A549 (cell line): ENCODE results near the gene C1orf105. TPM values are rescaled to one million over a fixed set of nuclear protein-coding genes. Genes with fewer than 3 reads are reported as not detected.
"Not testable (repeated sequence)": the region's sequence is repeated elsewhere in the genome, so short reads cannot be mapped to it uniquely, and the experiment has no call there.

Experiments
- ATAC-seq, 2 experiments: fragments of 200-7000 bp in 1 of 2; fragments of >200 bp in 1 of 2; cut with Nextera tagmentation in 1 of 2; cut with Tn5 transposase in 1 of 2; 3 replicates each; pipeline versions ENCODE4 v1.8.0 to v1.9.1; 2018 to 2020; ENCODE audit warnings: mild to moderate bottlenecking in 1 of 2, moderate library complexity in 1 of 2
- CTCF ChIA-PET: fragments of 300-600 bp; sonication (Branson Sonifier 250); formaldehyde crosslinking; extraction: SDS; loops from one replicate; lab custom pipeline; 2021; ENCODE audit warnings: antibody characterized with exemption, inconsistent platforms; lab: Yijun Ruan, JAX
- POLR2A ChIA-PET: fragments of 350-600 bp; formaldehyde crosslinking; extraction: SDS; loops from one replicate; lab custom pipeline; 2021; ENCODE audit warnings: antibody characterized with exemption, inconsistent platforms; lab: Yijun Ruan, JAX
- DNase-seq, 2 experiments: peaks; one replicate each; pipeline versions ENCODE4 v3.0.0 to v3.0.0-alpha.2; 2011 to 2016; ENCODE audit warnings: low read depth in 1 of 2, low spot score in 1 of 2
- FAIRE-seq: peaks from 2 replicates; lab custom pipeline; 2011; peaks lifted over from hg19 to GRCh38; lab: Jason Lieb, UNC
- H3K27ac ChIP-seq, 2 experiments: fragments of >200 bp; sonication (Bioruptor Twin); formaldehyde crosslinking; 3 replicates each; pipeline ENCODE4 v1.5.1; 2016 to 2017
- H3K4me1 ChIP-seq: fragments of >200 bp; sonication (Bioruptor Twin); formaldehyde crosslinking; 3 replicates; pipeline ENCODE4 v1.6.1; 2016
- H3K4me2 ChIP-seq: fragments of >200 bp; sonication (Bioruptor Twin); formaldehyde crosslinking; 3 replicates; pipeline ENCODE4 v1.6.1; 2016
- H3K4me3 ChIP-seq: fragments of >200 bp; sonication (Bioruptor Twin); formaldehyde crosslinking; 3 replicates; pipeline ENCODE4 v1.5.1; 2016
- H3K9me3 ChIP-seq: fragments of >200 bp; sonication (Bioruptor Twin); formaldehyde crosslinking; 3 replicates; pipeline ENCODE4 v1.6.1; 2016
- CBX8 ChIP-seq: fragments of 200-600 bp; sonication (generic); IDR thresholded peaks from 2 replicates; pipeline ENCODE4 v1.6.1; 2016
- EHMT2 ChIP-seq: fragments of 200-600 bp; sonication (generic); IDR thresholded peaks from 2 replicates; pipeline ENCODE4 v1.6.1; 2016; ENCODE audit warnings: antibody characterized with exemption, low read depth, mild to moderate bottlenecking, moderate library complexity
- FOSL2 ChIP-seq, 2 experiments: fragments of 450-650 bp in 1 of 2; fragments of >200 bp in 1 of 2; sonication (Bioruptor Twin) in 1 of 2; formaldehyde crosslinking; IDR thresholded peaks; 2 replicates each; pipeline versions ENCODE4 v1.5.0 to v1.6.1; 2016 to 2020; ENCODE audit warnings: mild to moderate bottlenecking in 1 of 2, moderate library complexity in 1 of 2
- HEYL ChIP-seq: fragments of 250-450 bp; sonication (Bioruptor Pico); IDR thresholded peaks from 2 replicates; pipeline ENCODE4 v1.8.0; 2021; ENCODE audit warnings: mild to moderate bottlenecking, moderate library complexity
- KDM1A ChIP-seq: fragments of 200-600 bp; sonication (generic); IDR thresholded peaks from 2 replicates; pipeline ENCODE4 v1.6.1; 2016; ENCODE audit warnings: low read depth, mild to moderate bottlenecking
- MAFK ChIP-seq: fragments of 450-650 bp; IDR thresholded peaks from 2 replicates; pipeline ENCODE4 v1.6.1; 2014; ENCODE audit not compliant: partially characterized antibody
- MYC ChIP-seq: IDR thresholded peaks from 2 replicates; pipeline ENCODE4 v1.6.1; 2012; ENCODE audit warnings: mild to moderate bottlenecking, inconsistent platforms, low read length, improper control_type of control experiment, borderline replicate concordance
- NR3C1 ChIP-seq: fragments of >200 bp; sonication (Bioruptor Twin); formaldehyde crosslinking; IDR thresholded peaks from 3 replicates; pipeline ENCODE4 v1.6.1; 2017
- POLR2A ChIP-seq: IDR thresholded peaks from 2 replicates; pipeline ENCODE4 v1.6.1; 2012; ENCODE audit warnings: mild to moderate bottlenecking, low read length
- POLR2AphosphoS2 ChIP-seq: conservative IDR thresholded peaks from 2 replicates; pipeline ENCODE4 v1.6.1; 2012; ENCODE audit warnings: low read length, improper control_type of control experiment, inconsistent platforms
- RFX5 ChIP-seq: fragments of 450-650 bp; IDR thresholded peaks from 2 replicates; pipeline ENCODE4 v1.7.1; 2014; ENCODE audit warnings: antibody characterized with exemption, mild to moderate bottlenecking, moderate library complexity
- SMC3 ChIP-seq: fragments of >200 bp; sonication (Bioruptor Twin); formaldehyde crosslinking; IDR thresholded peaks from 3 replicates; pipeline ENCODE4 v1.6.1; 2018; ENCODE audit warnings: inconsistent platforms
- ZFP36 ChIP-seq: fragments of 450-650 bp; IDR thresholded peaks from 2 replicates; pipeline ENCODE4 v1.6.1; 2014; ENCODE audit warnings: borderline replicate concordance; ENCODE audit not compliant: partially characterized antibody
- WGBS: methylation state at CpG from one replicate; pipeline ENCODE4 v1.1.6; 2017; ENCODE audit errors: missing lambda C conversion rate; 5-methylcytosine and 5-hydroxymethylcytosine counted together
- polyA minus RNA-seq: library from RNA; depleted of rRNA, polyadenylated mRNA; stranded (reverse); fragments of >200 nt; gene quantifications from 2 replicates; pipeline ENCODE4 v1.2.3, GENCODE V29; 2011; rRNA and poly(A)+ RNA removed
- polyA plus RNA-seq, 4 experiments: library from polyadenylated mRNA; depleted of rRNA in 3 of 4; stranded (reverse); fragments of >200 nt; fragmentation: RNase III in 1 of 4; extraction: RNeasy Plus Mini Kit Qiagen cat#74134 plus additional on column Dnase treatment in 1 of 4; gene quantifications; 2 replicates in 3 of 4; 3 replicates in 1 of 4; pipeline ENCODE4 v1.2.3, GENCODE V29; 2011 to 2017
- TF ChIP-seq, protein P1 (sequence below): fragments of 450-650 bp; IDR thresholded peaks from 2 replicates; pipeline ENCODE4 v1.6.1; 2014; ENCODE audit warnings: antibody characterized with exemption
- TF ChIP-seq, protein P2 (sequence below): IDR thresholded peaks from 2 replicates; pipeline ENCODE4 v1.6.1; 2012

The C1orf105 gene, protein sequence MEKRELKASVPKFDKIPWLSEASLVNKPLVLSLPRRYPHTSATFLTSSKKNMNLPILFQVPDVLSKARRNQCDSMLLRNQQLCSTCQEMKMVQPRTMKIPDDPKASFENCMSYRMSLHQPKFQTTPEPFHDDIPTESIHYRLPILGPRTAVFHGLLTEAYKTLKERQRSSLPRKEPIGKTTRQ
- polyA plus RNA-seq (2011; rRNA removed) (0.38 and 0.40 TPM in 2 replicates), polyA plus RNA-seq (2017; fragmentation: RNase III; extraction: RNeasy Plus Mini Kit Qiagen cat#74134 plus additional on column Dnase treatment) (not detected in 3 replicates), polyA minus RNA-seq (not detected in 2 replicates)
- polyA plus RNA-seq (2012; cell fraction: cytosol; rRNA removed), result not detected in 2 replicates
- not detected in 2 replicates for polyA plus RNA-seq (2012; cell fraction: nucleus; rRNA removed)

DNA sequence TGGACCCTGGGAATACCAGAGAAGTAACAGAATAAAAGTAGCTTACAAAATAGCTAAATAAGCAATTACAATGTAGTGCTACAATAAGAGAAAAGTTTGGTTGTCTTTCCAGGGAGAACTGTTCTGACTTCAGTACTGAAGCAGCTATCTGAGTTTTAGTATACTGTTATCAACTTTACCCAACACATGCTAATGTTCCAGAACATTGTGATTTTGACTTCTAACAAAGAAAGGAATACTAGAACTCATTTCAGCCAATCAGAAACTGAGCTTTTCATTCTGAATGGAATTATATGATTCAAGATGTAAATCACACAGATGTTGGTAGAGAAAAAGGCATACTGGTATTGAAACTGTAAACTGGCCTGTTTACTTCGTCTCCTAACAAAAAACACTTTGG, at the start of gene C1orf105:
Gene C1orf105, plus strand, starts transcription at position 301 of the 400 bp plus-strand sequence. CDS start 201 bp downstream, outside the sequence.
- TF ChIP-seq, protein P1, sequence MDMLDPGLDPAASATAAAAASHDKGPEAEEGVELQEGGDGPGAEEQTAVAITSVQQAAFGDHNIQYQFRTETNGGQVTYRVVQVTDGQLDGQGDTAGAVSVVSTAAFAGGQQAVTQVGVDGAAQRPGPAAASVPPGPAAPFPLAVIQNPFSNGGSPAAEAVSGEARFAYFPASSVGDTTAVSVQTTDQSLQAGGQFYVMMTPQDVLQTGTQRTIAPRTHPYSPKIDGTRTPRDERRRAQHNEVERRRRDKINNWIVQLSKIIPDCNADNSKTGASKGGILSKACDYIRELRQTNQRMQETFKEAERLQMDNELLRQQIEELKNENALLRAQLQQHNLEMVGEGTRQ, result no peak
- TF ChIP-seq MAFK (peak; percentile 48), POLR2AphosphoS2 (no peak), EHMT2 (no peak)
- H3K4me1 ChIP-seq, result 0 out of 3 replicates have a peak, but pooled peaks cover 5% of the 10 kb centered on the region
- POLR2A ChIA-PET, result no interaction called here
- ATAC-seq, result no peak
- no peak within 1 kb of the TSS for H3K27ac ChIP-seq
- no peak within 1 kb of the TSS for H3K4me3 ChIP-seq
- no peak within 1 kb of the TSS for H3K4me2 ChIP-seq
- no peak for FAIRE-seq
- CTCF ChIA-PET, result interaction anchor here (1.3 kb wide), 1 partner anchor 618 kb away, joined by 4 read pairs; no protein-coding TSS in a partner anchor
- WGBS, result 41% methylated on average over 1 of the region's 1 CpG
- no peak for DNase-seq
- H3K9me3 ChIP-seq, result no peaks in the 10 kb centered on the region

DNA sequence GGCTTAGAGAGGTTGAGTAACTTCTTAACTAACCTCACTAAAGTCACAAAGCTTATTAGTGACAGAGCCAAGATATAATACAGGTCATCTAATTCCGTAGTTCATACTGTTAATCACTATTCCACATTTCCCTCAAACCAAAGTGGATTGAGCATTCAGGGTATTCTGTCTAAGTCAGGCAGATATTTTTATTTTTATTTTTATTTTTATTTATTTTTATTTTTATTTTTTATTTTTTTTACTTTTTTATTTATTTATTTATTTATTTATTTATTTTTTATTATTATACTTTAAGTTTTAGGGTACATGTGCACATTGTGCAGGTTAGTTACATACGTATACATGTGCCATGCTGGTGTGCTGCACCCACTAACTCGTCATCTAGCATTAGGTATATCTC, 48.8 kb upstream of the C1orf105 start:
- CTCF ChIA-PET, POLR2A ChIA-PET, DNase-seq, ATAC-seq, H3K27ac ChIP-seq, FAIRE-seq, H3K4me1 ChIP-seq, H3K4me3 ChIP-seq, H3K4me2 ChIP-seq: not testable (repeated sequence)
- WGBS, result 97% methylated on average over 2 of the region's 3 CpGs
- peaks cover 17% of the 10 kb centered on the region; the same call in 1 of the 3 replicates for H3K9me3 ChIP-seq

DNA sequence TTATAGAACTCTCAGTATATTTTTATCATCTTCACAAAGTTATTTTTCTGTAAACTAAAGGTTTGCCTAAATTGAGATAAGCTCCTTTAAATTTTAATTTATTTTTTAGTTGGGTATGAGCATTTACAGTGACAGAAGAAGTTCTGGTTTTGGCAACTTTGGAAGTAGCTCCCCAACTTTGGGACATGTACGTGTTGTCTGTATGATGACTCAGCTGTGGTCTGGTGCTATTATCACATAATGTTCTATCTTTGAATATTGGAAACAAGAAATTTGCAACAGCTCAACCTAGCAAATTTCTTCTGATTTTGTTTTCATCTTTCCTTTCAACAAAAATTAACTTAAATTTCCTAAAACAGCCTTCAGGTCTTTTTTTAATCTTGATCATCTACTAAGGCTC, 46.6 kb upstream of the C1orf105 start:
- Histone ChIP-seq H3K4me2 (no peak overlapping the region), H3K4me1 (no peaks in the 10 kb centered on the region), H3K27ac (no peak overlapping the region), H3K9me3 (0 out of 3 replicates have a peak, but pooled peaks cover 2% of the 10 kb centered on the region), H3K4me3 (no peak overlapping the region)
- ATAC-seq (no peak), FAIRE-seq (no peak), DNase-seq (no peak)
- POLR2A ChIA-PET, result no interaction called here
- CTCF ChIA-PET, result interaction anchor here (0.8 kb wide), 1 partner anchor 51 kb away, joined by 3 read pairs; no protein-coding TSS in a partner anchor
- WGBS, result 74% methylated on average over 1 of the region's 1 CpG
- TF ChIP-seq ZFP36, result no peak
- no peak for TF ChIP-seq NR3C1
- TF ChIP-seq, protein P1, result no peak
- TF ChIP-seq CBX8, result no peak

DNA sequence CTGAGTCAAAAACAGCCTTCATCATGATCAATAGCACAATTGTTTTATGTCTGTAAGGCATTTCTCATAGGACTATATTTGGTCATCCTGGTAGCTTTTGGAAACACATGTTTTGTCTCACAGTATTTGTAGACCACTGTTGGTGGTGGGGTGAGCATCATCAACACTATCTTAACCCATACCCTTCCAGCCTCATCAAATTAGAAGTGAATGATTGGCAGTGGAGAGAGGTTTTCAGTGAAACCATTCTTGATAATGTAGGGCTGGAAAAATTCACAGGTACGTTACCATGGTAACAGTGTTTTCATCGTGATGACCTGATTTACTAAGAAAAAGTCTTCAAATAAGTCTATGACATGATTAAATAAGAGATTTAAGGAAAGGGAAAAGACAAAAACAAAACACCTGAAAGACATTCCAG, 45.3 kb upstream of the C1orf105 start:
- POLR2A ChIA-PET, result no interaction called here
- CTCF ChIA-PET, result interaction anchor here (1.4 kb wide), 1 partner anchor 23 kb away, joined by 4 read pairs; no protein-coding TSS in a partner anchor
- Histone ChIP-seq H3K4me2 (no peak overlapping the region), H3K9me3 (no peaks in the 10 kb centered on the region), H3K27ac (no peak overlapping the region), H3K4me1 (no peaks in the 10 kb centered on the region), H3K4me3 (no peak overlapping the region)
- DNase-seq, result no peak
- no peak for TF ChIP-seq CBX8
- no peak for ATAC-seq
- WGBS, result 92% methylated on average over 2 of the region's 2 CpGs
- no peak for FAIRE-seq

DNA sequence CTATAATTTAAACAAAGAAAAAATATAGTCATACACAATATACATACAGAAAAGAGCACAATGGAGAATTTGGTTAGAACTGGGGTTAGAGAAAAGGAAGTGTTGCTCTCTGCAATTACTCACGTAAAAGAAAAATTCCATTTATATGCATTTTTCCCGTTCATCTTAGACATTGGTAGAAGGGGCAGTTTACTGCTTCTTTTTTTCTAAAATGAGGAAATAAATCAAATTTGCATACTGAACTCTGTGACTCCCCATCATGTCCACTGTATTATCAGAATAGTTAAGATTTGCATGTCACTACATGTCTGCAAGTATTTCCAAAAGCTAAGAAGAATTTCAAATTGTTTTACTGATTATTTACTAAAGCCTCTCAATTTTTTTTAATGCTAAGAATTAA, 44.1 kb upstream of the C1orf105 start:
- ChIA-PET CTCF (interaction anchor here (0.7 to 1.4 kb wide), 3 partner anchors 10 to 22 kb away, joined by 3 to 4 read pairs (median 3); no protein-coding TSS in a partner anchor), POLR2A (no interaction called here)
- no peak for DNase-seq
- Histone ChIP-seq H3K4me2 (no peak overlapping the region), H3K4me3 (no peak overlapping the region), H3K4me1 (no peaks in the 10 kb centered on the region), H3K9me3 (no peaks in the 10 kb centered on the region), H3K27ac (no peak overlapping the region)
- ATAC-seq, result no peak
- FAIRE-seq, result no peak
- TF ChIP-seq, protein P2, sequence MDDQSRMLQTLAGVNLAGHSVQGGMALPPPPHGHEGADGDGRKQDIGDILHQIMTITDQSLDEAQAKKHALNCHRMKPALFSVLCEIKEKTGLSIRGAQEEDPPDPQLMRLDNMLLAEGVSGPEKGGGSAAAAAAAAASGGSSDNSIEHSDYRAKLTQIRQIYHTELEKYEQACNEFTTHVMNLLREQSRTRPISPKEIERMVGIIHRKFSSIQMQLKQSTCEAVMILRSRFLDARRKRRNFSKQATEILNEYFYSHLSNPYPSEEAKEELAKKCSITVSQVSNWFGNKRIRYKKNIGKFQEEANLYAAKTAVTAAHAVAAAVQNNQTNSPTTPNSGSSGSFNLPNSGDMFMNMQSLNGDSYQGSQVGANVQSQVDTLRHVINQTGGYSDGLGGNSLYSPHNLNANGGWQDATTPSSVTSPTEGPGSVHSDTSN, result no peak
- TF ChIP-seq POLR2A, result no peak
- TF ChIP-seq KDM1A, result no peak
- TF ChIP-seq NR3C1, result no peak
- no peak for TF ChIP-seq MAFK
- TF ChIP-seq HEYL, result no peak
- no peak for TF ChIP-seq FOSL2 (IDR thresholded peaks at IDR 0.05)
- TF ChIP-seq FOSL2 (CRISPR knock-in tag; IDR thresholded peaks at IDR 0.05), result no peak
- no peak for TF ChIP-seq MYC
- TF ChIP-seq, protein P1, result no peak
- TF ChIP-seq RFX5, result no peak
- TF ChIP-seq SMC3, result no peak
- 82% methylated on average over 2 of the region's 2 CpGs for WGBS
